Measurements from ENCODE around the gene MOK.

Gene MOK

GRCh38 chr14:102202944-102203343, 102.0 kb downstream of the MOK start:
- 85 to 100% methylated on average over 2 of the region's 3 CpGs for WGBS, 2 experiments (ENCODE audit: insufficient coverage in 2 of 2)

GRCh38 chr14:102201776-102202175, 103.2 kb downstream of the MOK start:
- Histone ChIP-seq H3K4me3 (ENCODE audit: extremely low read depth, insufficient read depth, low read length, poor library complexity, severe bottlenecking) (no peak overlapping the region), H3K36me3 (ENCODE audit: control insufficient read depth, insufficient read depth, low read length) (peaks cover 56% of the 10 kb centered on the region), H3K9me3 (ENCODE audit: control insufficient read depth, low read length) (no peaks in the 10 kb centered on the region), H3K4me1 (ENCODE audit: control insufficient read depth, insufficient read depth, low read length, poor library complexity, severe bottlenecking) (no peaks in the 10 kb centered on the region), H3K27ac (ENCODE audit: low read depth, low read length, severe bottlenecking) (no peak overlapping the region)
- 89 to 92% methylated on average over 3 to 4 of the region's 4 CpGs for WGBS, 2 experiments (ENCODE audit: insufficient coverage in 2 of 2)

More at GRCh38 chr14:102202944-102203343, 102.0 kb downstream of the MOK start:
- Histone ChIP-seq H3K4me1 (ENCODE audit: control insufficient read depth, insufficient read depth, low read length, poor library complexity, severe bottlenecking) (no peaks in the 10 kb centered on the region), H3K27ac (ENCODE audit: low read depth, low read length, severe bottlenecking) (no peak overlapping the region), H3K9me3 (ENCODE audit: control insufficient read depth, low read length) (no peaks in the 10 kb centered on the region), H3K36me3 (ENCODE audit: control insufficient read depth, insufficient read depth, low read length) (peaks cover 45% of the 10 kb centered on the region), H3K4me3 (ENCODE audit: extremely low read depth, insufficient read depth, low read length, poor library complexity, severe bottlenecking) (no peak overlapping the region)

- 93 to 96% methylated on average over 6 to 8 of the region's 9 CpGs for WGBS, 2 experiments (ENCODE audit: insufficient coverage in 2 of 2)
- no peaks in the 10 kb centered on the region for H3K9me3 ChIP-seq (ENCODE audit: control insufficient read depth, low read length)
- H3K27ac ChIP-seq (ENCODE audit: low read depth, low read length, severe bottlenecking), result no peak overlapping the region
- H3K4me1 ChIP-seq (ENCODE audit: control insufficient read depth, insufficient read depth, low read length, poor library complexity, severe bottlenecking), result no peaks in the 10 kb centered on the region
- no peak overlapping the region for H3K4me3 ChIP-seq (ENCODE audit: extremely low read depth, insufficient read depth, low read length, poor library complexity, severe bottlenecking)
- peaks cover 60% of the 10 kb centered on the region for H3K36me3 ChIP-seq (ENCODE audit: control insufficient read depth, insufficient read depth, low read length)
Observed at GRCh38 chr14:102201353-102201738, 103.6 kb downstream of the MOK start.

GRCh38 chr14:102200690-102201352, 104.1 kb downstream of the MOK start:
- Histone ChIP-seq H3K9me3 (ENCODE audit: control insufficient read depth, low read length) (no peaks in the 10 kb centered on the region), H3K4me3 (ENCODE audit: extremely low read depth, insufficient read depth, low read length, poor library complexity, severe bottlenecking) (no peak overlapping the region), H3K27ac (ENCODE audit: low read depth, low read length, severe bottlenecking) (no peak overlapping the region), H3K4me1 (ENCODE audit: control insufficient read depth, insufficient read depth, low read length, poor library complexity, severe bottlenecking) (no peaks in the 10 kb centered on the region), H3K36me3 (ENCODE audit: control insufficient read depth, insufficient read depth, low read length) (peaks cover 60% of the 10 kb centered on the region)
- WGBS, 2 experiments (ENCODE audit: insufficient coverage in 2 of 2), result 90 to 100% methylated on average over 4 to 8 of the region's 9 CpGs

GRCh38 chr14:102197317-102197853, 107.6 kb downstream of the MOK start:
- Histone ChIP-seq H3K27ac (ENCODE audit: low read depth, low read length, severe bottlenecking) (no peak overlapping the region), H3K4me1 (ENCODE audit: control insufficient read depth, insufficient read depth, low read length, poor library complexity, severe bottlenecking) (no peaks in the 10 kb centered on the region), H3K4me3 (ENCODE audit: extremely low read depth, insufficient read depth, low read length, poor library complexity, severe bottlenecking) (no peak overlapping the region), H3K36me3 (ENCODE audit: control insufficient read depth, insufficient read depth, low read length) (peaks cover 53% of the 10 kb centered on the region), H3K9me3 (ENCODE audit: control insufficient read depth, low read length) (no peaks in the 10 kb centered on the region)
- 97 to 98% methylated on average over 5 of the region's 5 CpGs for WGBS, 2 experiments (ENCODE audit: insufficient coverage in 2 of 2)

- H3K27ac ChIP-seq (ENCODE audit: low read depth, low read length, severe bottlenecking), result no peak overlapping the region
- peaks cover 53% of the 10 kb centered on the region for H3K36me3 ChIP-seq (ENCODE audit: control insufficient read depth, insufficient read depth, low read length)
- H3K4me3 ChIP-seq (ENCODE audit: extremely low read depth, insufficient read depth, low read length, poor library complexity, severe bottlenecking), result no peak overlapping the region
- WGBS, 2 experiments (ENCODE audit: insufficient coverage in 2 of 2), result 67 to 72% methylated on average over 3 to 4 of the region's 4 CpGs
- H3K4me1 ChIP-seq (ENCODE audit: control insufficient read depth, insufficient read depth, low read length, poor library complexity, severe bottlenecking), result no peaks in the 10 kb centered on the region
- H3K9me3 ChIP-seq (ENCODE audit: control insufficient read depth, low read length), result no peaks in the 10 kb centered on the region
Observed at GRCh38 chr14:102196902-102197230, 108.1 kb downstream of the MOK start.

GRCh38 chr14:102196039-102196901, 108.7 kb downstream of the MOK start:
- peaks cover 49% of the 10 kb centered on the region for H3K36me3 ChIP-seq (ENCODE audit: control insufficient read depth, insufficient read depth, low read length)

GRCh38 chr14:102195446-102195845, 109.5 kb downstream of the MOK start:
- H3K36me3 ChIP-seq (ENCODE audit: control insufficient read depth, insufficient read depth, low read length), result peaks cover 49% of the 10 kb centered on the region
- WGBS, 2 experiments (ENCODE audit: insufficient coverage in 2 of 2), result 100% methylated on average over 1 of the region's 1 CpG
- no peaks in the 10 kb centered on the region for H3K9me3 ChIP-seq (ENCODE audit: control insufficient read depth, low read length)
- H3K4me3 ChIP-seq (ENCODE audit: extremely low read depth, insufficient read depth, low read length, poor library complexity, severe bottlenecking), result no peak overlapping the region
- peaks cover 6% of the 10 kb centered on the region for H3K4me1 ChIP-seq (ENCODE audit: control insufficient read depth, insufficient read depth, low read length, poor library complexity, severe bottlenecking)
- H3K27ac ChIP-seq (ENCODE audit: low read depth, low read length, severe bottlenecking), result no peak overlapping the region

More at GRCh38 chr14:102196039-102196901, 108.7 kb downstream of the MOK start:
- no peaks in the 10 kb centered on the region for H3K9me3 ChIP-seq (ENCODE audit: control insufficient read depth, low read length)
- 92 to 96% methylated on average over 4 to 5 of the region's 6 CpGs for WGBS, 2 experiments (ENCODE audit: insufficient coverage in 2 of 2)
- H3K4me1 ChIP-seq (ENCODE audit: control insufficient read depth, insufficient read depth, low read length, poor library complexity, severe bottlenecking), result peaks cover 2% of the 10 kb centered on the region
- H3K27ac ChIP-seq (ENCODE audit: low read depth, low read length, severe bottlenecking), result no peak overlapping the region
- no peak overlapping the region for H3K4me3 ChIP-seq (ENCODE audit: extremely low read depth, insufficient read depth, low read length, poor library complexity, severe bottlenecking)

- H3K36me3 ChIP-seq (ENCODE audit: control insufficient read depth, insufficient read depth, low read length), result peaks cover 47% of the 10 kb centered on the region
- 96% methylated on average over 3 of the region's 4 CpGs; no CpG with 5 or more reads in 1 of the 2 experiments for WGBS, 2 experiments (ENCODE audit: insufficient coverage in 2 of 2)
Observed at GRCh38 chr14:102194856-102195255, 110.1 kb downstream of the MOK start.

GRCh38 chr14:102192840-102193502, 112.0 kb downstream of the MOK start:
- Histone ChIP-seq H3K9me3 (ENCODE audit: control insufficient read depth, low read length) (no peaks in the 10 kb centered on the region), H3K36me3 (ENCODE audit: control insufficient read depth, insufficient read depth, low read length) (peaks cover 31% of the 10 kb centered on the region), H3K4me1 (ENCODE audit: control insufficient read depth, insufficient read depth, low read length, poor library complexity, severe bottlenecking) (peaks cover 9% of the 10 kb centered on the region), H3K27ac (ENCODE audit: low read depth, low read length, severe bottlenecking) (no peak overlapping the region), H3K4me3 (ENCODE audit: extremely low read depth, insufficient read depth, low read length, poor library complexity, severe bottlenecking) (no peak overlapping the region)
- WGBS, 2 experiments (ENCODE audit: insufficient coverage in 2 of 2), result 74 to 80% methylated on average over 9 to 12 of the region's 13 CpGs

More at GRCh38 chr14:102194856-102195255, 110.1 kb downstream of the MOK start:
- no peak overlapping the region for H3K4me3 ChIP-seq (ENCODE audit: extremely low read depth, insufficient read depth, low read length, poor library complexity, severe bottlenecking)
- H3K27ac ChIP-seq (ENCODE audit: low read depth, low read length, severe bottlenecking), result no peak overlapping the region
- peaks cover 6% of the 10 kb centered on the region for H3K4me1 ChIP-seq (ENCODE audit: control insufficient read depth, insufficient read depth, low read length, poor library complexity, severe bottlenecking)
- no peaks in the 10 kb centered on the region for H3K9me3 ChIP-seq (ENCODE audit: control insufficient read depth, low read length)

Data from mesodermal cell (in vitro differentiated cells).